OCI-LY1 (cell line): ENCODE data around the gene SLC9A9.

Source experiments
- H2AFZ ChIP-seq: fragments of 200-600 bp; sonication (generic), shearing (Covaris generic); 2 replicates; pipeline ENCODE4 v1.6.0; 2014; ENCODE audit warnings: antibody characterized with exemption, mild to moderate bottlenecking, low read length
- H3F3A ChIP-seq: fragments of 200-600 bp; sonication (generic), shearing (Covaris generic); 2 replicates; pipeline ENCODE4 v1.6.0; 2014; ENCODE audit warnings: mild to moderate bottlenecking, antibody characterized with exemption, low read length, moderate library complexity; ENCODE audit not compliant: insufficient read depth
- H3K27ac ChIP-seq: fragments of 200-600 bp; sonication (generic); 2 replicates; pipeline ENCODE4 v1.5.1; 2014; ENCODE audit warnings: low read length, mixed run types, mild to moderate bottlenecking, low read depth; ENCODE audit not compliant: poor library complexity, severe bottlenecking
- H3K27me3 ChIP-seq: fragments of 200-600 bp; sonication (generic); 2 replicates; pipeline ENCODE4 v1.6.0; 2014; ENCODE audit warnings: antibody characterized with exemption, mild to moderate bottlenecking, low read length, moderate library complexity; ENCODE audit not compliant: insufficient read depth
- H3K36me3 ChIP-seq: fragments of 200-600 bp; sonication (generic); 2 replicates; pipeline ENCODE4 v1.6.1; 2014; ENCODE audit warnings: mild to moderate bottlenecking, antibody characterized with exemption, low read length, moderate library complexity, mixed read lengths; ENCODE audit not compliant: insufficient read depth
- H3K4me1 ChIP-seq: fragments of 200-600 bp; sonication (generic); 2 replicates; pipeline ENCODE4 v1.5.1; 2014; ENCODE audit warnings: mild to moderate bottlenecking, low read length, moderate library complexity; ENCODE audit not compliant: insufficient read depth, severe bottlenecking
- H3K4me2 ChIP-seq: fragments of 200-600 bp; sonication (generic), shearing (Covaris generic); 2 replicates; pipeline ENCODE4 v1.6.1; 2014; ENCODE audit warnings: low read length
- H3K4me3 ChIP-seq: fragments of 200-600 bp; sonication (generic); 2 replicates; pipeline ENCODE4 v1.5.1; 2014; ENCODE audit warnings: low read length, low read depth, mild to moderate bottlenecking, mixed read lengths; ENCODE audit not compliant: poor library complexity, severe bottlenecking
- H3K79me2 ChIP-seq: fragments of 200-600 bp; shearing (Covaris generic); 2 replicates; pipeline ENCODE4 v1.6.1; 2016; ENCODE audit warnings: mixed run types, low read length, mixed read lengths; ENCODE audit not compliant: insufficient read depth
- H3K9ac ChIP-seq: fragments of 200-600 bp; sonication (generic), shearing (Covaris generic); 2 replicates; pipeline ENCODE4 v1.6.1; 2014; ENCODE audit warnings: mild to moderate bottlenecking, low read length, mixed read lengths
- H3K9me2 ChIP-seq: fragments of 200-600 bp; sonication (generic), shearing (Covaris generic); 2 replicates; pipeline ENCODE4 v1.6.1; 2014; ENCODE audit warnings: low read depth, mild to moderate bottlenecking, low read length, mixed read lengths
- H3K9me3 ChIP-seq: fragments of 200-600 bp; shearing (Covaris generic); 2 replicates; pipeline ENCODE4 v1.6.1; 2014; ENCODE audit warnings: low read length, mixed read lengths
- H4K20me1 ChIP-seq: fragments of 200-600 bp; sonication (generic), shearing (Covaris generic); 2 replicates; pipeline ENCODE4 v1.6.0; 2016; ENCODE audit warnings: mild to moderate bottlenecking, low read length; ENCODE audit not compliant: insufficient read depth
- EZH2 ChIP-seq: fragments of 200-600 bp; sonication (generic), shearing (Covaris generic); IDR thresholded peaks from 2 replicates; pipeline ENCODE4 v1.8.0; 2017; ENCODE audit warnings: borderline replicate concordance, mixed run types, mild to moderate bottlenecking, antibody characterized with exemption, low read length, moderate library complexity, mixed read lengths
- TF ChIP-seq, protein P1 (sequence below): fragments of 200-600 bp; sonication (generic), shearing (Covaris generic); IDR thresholded peaks from 2 replicates; pipeline ENCODE4 v1.5.1; 2017; ENCODE audit warnings: mild to moderate bottlenecking, antibody characterized with exemption, low read length, moderate library complexity, mixed read lengths

SLC9A9 gene

GRCh38 chr3:143628971-143629370 lies 219.3 kb downstream of the SLC9A9 start:
- Histone ChIP-seq H3K79me2 (no peaks in the 10 kb centered on the region), H3K9me3 (no peaks in the 10 kb centered on the region), H3K9me2 (no peaks in the 10 kb centered on the region), H3K27ac (no peak overlapping the region), H3F3A (no peaks in the 10 kb centered on the region), H2AFZ (no peak overlapping the region), H3K4me2 (no peak overlapping the region), H3K4me3 (no peak overlapping the region), H3K9ac (no peak overlapping the region), H3K27me3 (no peaks in the 10 kb centered on the region), H4K20me1 (no peaks in the 10 kb centered on the region), H3K36me3 (no peaks in the 10 kb centered on the region), H3K4me1 (no peaks in the 10 kb centered on the region)
- TF ChIP-seq, protein P1, sequence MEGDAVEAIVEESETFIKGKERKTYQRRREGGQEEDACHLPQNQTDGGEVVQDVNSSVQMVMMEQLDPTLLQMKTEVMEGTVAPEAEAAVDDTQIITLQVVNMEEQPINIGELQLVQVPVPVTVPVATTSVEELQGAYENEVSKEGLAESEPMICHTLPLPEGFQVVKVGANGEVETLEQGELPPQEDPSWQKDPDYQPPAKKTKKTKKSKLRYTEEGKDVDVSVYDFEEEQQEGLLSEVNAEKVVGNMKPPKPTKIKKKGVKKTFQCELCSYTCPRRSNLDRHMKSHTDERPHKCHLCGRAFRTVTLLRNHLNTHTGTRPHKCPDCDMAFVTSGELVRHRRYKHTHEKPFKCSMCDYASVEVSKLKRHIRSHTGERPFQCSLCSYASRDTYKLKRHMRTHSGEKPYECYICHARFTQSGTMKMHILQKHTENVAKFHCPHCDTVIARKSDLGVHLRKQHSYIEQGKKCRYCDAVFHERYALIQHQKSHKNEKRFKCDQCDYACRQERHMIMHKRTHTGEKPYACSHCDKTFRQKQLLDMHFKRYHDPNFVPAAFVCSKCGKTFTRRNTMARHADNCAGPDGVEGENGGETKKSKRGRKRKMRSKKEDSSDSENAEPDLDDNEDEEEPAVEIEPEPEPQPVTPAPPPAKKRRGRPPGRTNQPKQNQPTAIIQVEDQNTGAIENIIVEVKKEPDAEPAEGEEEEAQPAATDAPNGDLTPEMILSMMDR = no peak
- no peak for TF ChIP-seq EZH2

DNA sequence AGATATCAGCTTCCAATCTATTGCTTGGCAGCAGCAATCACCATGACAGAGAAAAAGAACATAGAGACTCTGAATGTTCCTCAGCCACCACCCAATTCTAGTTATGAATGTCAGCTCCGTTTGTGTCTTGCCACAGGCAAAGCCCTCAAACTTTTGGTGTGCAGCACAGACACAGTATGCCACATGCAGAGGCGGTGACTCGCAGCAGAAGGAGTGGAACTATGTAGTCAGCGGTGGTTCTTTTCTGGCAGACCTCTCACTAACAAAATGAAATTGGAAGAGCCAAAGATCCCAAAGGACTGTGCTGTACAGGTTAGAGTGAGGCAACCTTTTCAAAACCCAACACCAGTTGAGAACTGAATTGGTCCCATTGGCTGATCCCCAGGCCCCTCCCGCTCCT lies 220.9 kb downstream of the SLC9A9 start:
- H3K9ac ChIP-seq = no peak overlapping the region
- no peak overlapping the region for H3K4me2 ChIP-seq
- no peaks in the 10 kb centered on the region for H4K20me1 ChIP-seq
- no peaks in the 10 kb centered on the region for H3K27me3 ChIP-seq
- no peak overlapping the region for H3K4me3 ChIP-seq
- no peaks in the 10 kb centered on the region for H3K36me3 ChIP-seq
- no peaks in the 10 kb centered on the region for H3K9me2 ChIP-seq
- H3K4me1 ChIP-seq = no peaks in the 10 kb centered on the region
- no peak overlapping the region for H2AFZ ChIP-seq
- TF ChIP-seq, protein P1 = no peak
- TF ChIP-seq EZH2 = no peak
- no peak overlapping the region for H3K27ac ChIP-seq
- H3F3A ChIP-seq = no peaks in the 10 kb centered on the region
- no peaks in the 10 kb centered on the region for H3K9me3 ChIP-seq
- no peaks in the 10 kb centered on the region for H3K79me2 ChIP-seq

DNA sequence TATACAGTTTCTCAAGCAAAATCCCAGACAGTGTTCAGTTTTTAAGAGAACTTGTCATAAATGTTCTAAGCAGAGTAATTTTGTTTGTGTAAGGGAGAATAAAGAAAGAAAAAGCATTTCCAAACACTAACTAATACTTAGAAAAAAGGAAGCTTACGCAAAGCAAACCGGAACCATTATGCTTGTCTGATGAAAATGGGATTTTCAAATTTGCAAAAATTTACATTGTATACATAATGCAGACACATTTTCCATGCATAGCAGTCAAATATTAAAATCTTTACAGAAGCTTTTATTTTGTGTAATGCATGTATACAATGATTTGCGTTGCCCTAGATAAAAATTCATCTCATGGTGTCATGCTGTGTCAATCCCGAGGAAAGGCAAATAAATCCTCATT lies 229.0 kb downstream of the SLC9A9 start:
- Histone ChIP-seq H4K20me1 (no peaks in the 10 kb centered on the region), H3K79me2 (no peaks in the 10 kb centered on the region), H3K9me3 (peaks cover 3% of the 10 kb centered on the region; the same call in 1 of the 2 replicates), H3K27me3 (no peaks in the 10 kb centered on the region), H3K4me3 (no peak overlapping the region), H3K4me1 (no peaks in the 10 kb centered on the region), H2AFZ (no peak overlapping the region), H3K9ac (no peak overlapping the region), H3F3A (no peaks in the 10 kb centered on the region), H3K36me3 (no peaks in the 10 kb centered on the region), H3K9me2 (no peaks in the 10 kb centered on the region), H3K27ac (no peak overlapping the region), H3K4me2 (no peak overlapping the region)
- no peak for TF ChIP-seq EZH2
- TF ChIP-seq, protein P1 = no peak
